Peyer's patch (tissue), 4 donors: ENCODE measurements around the gene TTLL5.

Source experiments
- POLR2A ChIP-seq, 2 donors: fragments of 450-650 bp; IDR thresholded peaks; one replicate each; pipeline ENCODE4 v1.5.1; 2017; ENCODE audit warnings: antibody characterized with exemption in 2 of 2, mild to moderate bottlenecking in 2 of 2, moderate library complexity in 2 of 2
- TF ChIP-seq, protein P1 (sequence below), 6 experiments: fragments of 450-650 bp in 4 of 6; fragments of 200-600 bp in 2 of 6; sonication (generic) in 1 of 6; IDR thresholded peaks; one replicate each; pipeline ENCODE4 v1.5.1; 2017 to 2019; ENCODE audit warnings: antibody characterized with exemption in 6 of 6, mild to moderate bottlenecking in 3 of 6, moderate library complexity in 1 of 6

- TF ChIP-seq POLR2A (IDR thresholded peaks at IDR 0.05): no peak
- TF ChIP-seq, protein P1, sequence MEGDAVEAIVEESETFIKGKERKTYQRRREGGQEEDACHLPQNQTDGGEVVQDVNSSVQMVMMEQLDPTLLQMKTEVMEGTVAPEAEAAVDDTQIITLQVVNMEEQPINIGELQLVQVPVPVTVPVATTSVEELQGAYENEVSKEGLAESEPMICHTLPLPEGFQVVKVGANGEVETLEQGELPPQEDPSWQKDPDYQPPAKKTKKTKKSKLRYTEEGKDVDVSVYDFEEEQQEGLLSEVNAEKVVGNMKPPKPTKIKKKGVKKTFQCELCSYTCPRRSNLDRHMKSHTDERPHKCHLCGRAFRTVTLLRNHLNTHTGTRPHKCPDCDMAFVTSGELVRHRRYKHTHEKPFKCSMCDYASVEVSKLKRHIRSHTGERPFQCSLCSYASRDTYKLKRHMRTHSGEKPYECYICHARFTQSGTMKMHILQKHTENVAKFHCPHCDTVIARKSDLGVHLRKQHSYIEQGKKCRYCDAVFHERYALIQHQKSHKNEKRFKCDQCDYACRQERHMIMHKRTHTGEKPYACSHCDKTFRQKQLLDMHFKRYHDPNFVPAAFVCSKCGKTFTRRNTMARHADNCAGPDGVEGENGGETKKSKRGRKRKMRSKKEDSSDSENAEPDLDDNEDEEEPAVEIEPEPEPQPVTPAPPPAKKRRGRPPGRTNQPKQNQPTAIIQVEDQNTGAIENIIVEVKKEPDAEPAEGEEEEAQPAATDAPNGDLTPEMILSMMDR (IDR thresholded peaks at IDR 0.05): no peak
Measured at GRCh38 chr14:75877884-75878283, 216.8 kb downstream of the TTLL5 start.
